DND-41 (cell line): ENCODE data around the gene CPSF4L.

ENCODE experiments used
- ATAC-seq: fragments of 200-7000 bp; cut with Tn5 transposase; 3 replicates; pipeline ENCODE4 v1.9.1; 2021; ENCODE audit warnings: low read depth; ENCODE audit not compliant: insufficient read depth
- DNase-seq: peaks from one replicate; pipeline ENCODE4 v3.0.0-alpha.2; 2020
- H2AFZ ChIP-seq: 2 replicates; pipeline ENCODE4 v1.6.0; 2012; ENCODE audit warnings: low read depth, low read length
- H3K27ac ChIP-seq: 2 replicates; pipeline ENCODE4 v1.5.1; 2012; ENCODE audit warnings: low read length, inconsistent platforms
- H3K27me3 ChIP-seq: fragments of 200-600 bp; sonication (generic); 2 replicates; pipeline ENCODE4 v1.6.0; 2012; ENCODE audit warnings: low read length, mild to moderate bottlenecking, inconsistent platforms; ENCODE audit not compliant: insufficient read depth, poor library complexity
- H3K36me3 ChIP-seq: 2 replicates; pipeline ENCODE4 v1.5.1; 2012; ENCODE audit warnings: low read length, inconsistent platforms; ENCODE audit not compliant: insufficient read depth
- H3K4me1 ChIP-seq: 2 replicates; pipeline ENCODE4 v1.5.1; 2012; ENCODE audit warnings: mild to moderate bottlenecking, low read length; ENCODE audit not compliant: insufficient read depth
- H3K4me2 ChIP-seq: 2 replicates; pipeline ENCODE4 v1.6.0; 2012; ENCODE audit warnings: mild to moderate bottlenecking, moderate library complexity, low read length, inconsistent platforms; ENCODE audit not compliant: insufficient read depth
- H3K4me3 ChIP-seq, 2 experiments: fragments of 200-600 bp in 1 of 2; shearing (Covaris generic) in 1 of 2; 2 replicates each; pipeline ENCODE4 v1.5.1; 2012 to 2016; ENCODE audit warnings: inconsistent platforms in 2 of 2, low read length in 2 of 2, mild to moderate bottlenecking in 2 of 2, low read depth in 1 of 2, moderate library complexity in 1 of 2
- H3K79me2 ChIP-seq: 2 replicates; pipeline ENCODE4 v1.6.0; 2012; ENCODE audit warnings: low read length, inconsistent platforms; ENCODE audit not compliant: insufficient read depth
- H3K9ac ChIP-seq: 2 replicates; pipeline ENCODE4 v1.6.0; 2012; ENCODE audit warnings: low read depth, mild to moderate bottlenecking, inconsistent platforms, low read length, moderate library complexity
- H3K9me3 ChIP-seq: 2 replicates; pipeline ENCODE4 v1.5.1; 2012; ENCODE audit warnings: low read length, moderate library complexity, mild to moderate bottlenecking, inconsistent platforms; ENCODE audit not compliant: insufficient read depth, severe bottlenecking
- H4K20me1 ChIP-seq: 2 replicates; pipeline ENCODE4 v1.6.0; 2012; ENCODE audit warnings: low read length; ENCODE audit not compliant: insufficient read depth
- EZH2 ChIP-seq: IDR thresholded peaks from 3 replicates; pipeline ENCODE4 v1.6.1; 2012; ENCODE audit warnings: borderline replicate concordance, low read depth, mild to moderate bottlenecking, moderate library complexity, low read length, inconsistent platforms; ENCODE audit not compliant: severe bottlenecking
- TF ChIP-seq, protein P1 (sequence below): IDR thresholded peaks from 2 replicates; pipeline ENCODE4 v1.5.1; 2012; ENCODE audit warnings: borderline replicate concordance, low read length, moderate library complexity, mild to moderate bottlenecking; ENCODE audit not compliant: poor library complexity, severe bottlenecking; ENCODE audit errors: extremely low read depth

The CPSF4L gene

DNA sequence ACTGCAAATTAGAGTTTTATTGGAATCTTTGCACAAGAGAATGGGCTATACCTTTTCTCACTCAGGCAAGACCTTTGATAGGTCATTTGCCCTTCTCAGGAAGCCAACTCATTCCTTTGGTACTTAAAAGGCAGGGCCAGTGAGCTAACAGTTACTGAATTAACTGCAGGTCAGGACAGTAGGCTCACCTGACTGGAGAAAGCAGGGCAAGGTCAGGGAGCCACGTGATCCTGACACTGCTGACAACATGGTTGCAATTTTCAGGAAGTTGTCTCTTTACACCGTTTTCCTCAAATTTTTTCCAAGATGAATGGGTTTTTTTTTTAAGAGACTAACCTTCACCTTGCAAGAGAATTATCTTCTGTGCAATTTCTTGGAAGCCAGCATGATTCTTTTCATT lies 21.1 kb downstream of the CPSF4L start:
- Histone ChIP-seq H3K27ac (no peak overlapping the region), H3K4me3 (no peak overlapping the region), H3K27me3 (no peaks in the 10 kb centered on the region), H3K4me2 (no peak overlapping the region), H4K20me1 (no peaks in the 10 kb centered on the region; the same call in 1 of the 2 replicates), H3K4me1 (peaks cover 25% of the 10 kb centered on the region; the same call in 1 of the 2 replicates), H3K79me2 (peaks cover 26% of the 10 kb centered on the region), H3K9me3 (no peaks in the 10 kb centered on the region), H2AFZ (no peak overlapping the region), H3K9ac (no peak overlapping the region), H3K36me3 (peaks cover 71% of the 10 kb centered on the region)
- DNase-seq (no peak), ATAC-seq (no peak)
- TF ChIP-seq, protein P1, sequence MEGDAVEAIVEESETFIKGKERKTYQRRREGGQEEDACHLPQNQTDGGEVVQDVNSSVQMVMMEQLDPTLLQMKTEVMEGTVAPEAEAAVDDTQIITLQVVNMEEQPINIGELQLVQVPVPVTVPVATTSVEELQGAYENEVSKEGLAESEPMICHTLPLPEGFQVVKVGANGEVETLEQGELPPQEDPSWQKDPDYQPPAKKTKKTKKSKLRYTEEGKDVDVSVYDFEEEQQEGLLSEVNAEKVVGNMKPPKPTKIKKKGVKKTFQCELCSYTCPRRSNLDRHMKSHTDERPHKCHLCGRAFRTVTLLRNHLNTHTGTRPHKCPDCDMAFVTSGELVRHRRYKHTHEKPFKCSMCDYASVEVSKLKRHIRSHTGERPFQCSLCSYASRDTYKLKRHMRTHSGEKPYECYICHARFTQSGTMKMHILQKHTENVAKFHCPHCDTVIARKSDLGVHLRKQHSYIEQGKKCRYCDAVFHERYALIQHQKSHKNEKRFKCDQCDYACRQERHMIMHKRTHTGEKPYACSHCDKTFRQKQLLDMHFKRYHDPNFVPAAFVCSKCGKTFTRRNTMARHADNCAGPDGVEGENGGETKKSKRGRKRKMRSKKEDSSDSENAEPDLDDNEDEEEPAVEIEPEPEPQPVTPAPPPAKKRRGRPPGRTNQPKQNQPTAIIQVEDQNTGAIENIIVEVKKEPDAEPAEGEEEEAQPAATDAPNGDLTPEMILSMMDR, result no peak
- no peak for TF ChIP-seq EZH2

DNA sequence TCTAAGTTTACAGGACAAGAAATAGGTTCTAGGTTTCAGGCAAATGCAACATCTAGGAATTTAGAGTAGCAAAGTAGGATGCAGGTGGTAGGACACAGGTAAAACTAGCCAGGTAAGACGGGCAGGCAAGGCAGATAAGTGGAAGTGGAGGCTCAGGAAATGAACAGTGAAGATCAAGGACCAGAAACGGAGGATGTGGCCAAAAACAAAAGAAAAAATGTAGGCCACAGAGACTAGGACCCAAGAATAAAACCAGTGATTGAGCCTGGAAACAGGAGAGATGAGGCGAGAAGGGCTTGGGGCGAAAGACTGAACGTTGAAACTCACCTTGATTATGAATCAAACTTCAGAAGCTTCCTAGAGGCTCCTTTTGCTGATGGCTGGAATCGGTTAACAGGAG lies 24.0 kb downstream of the CPSF4L start:
- no peak overlapping the region for H3K9ac ChIP-seq
- DNase-seq, result no peak
- H3K79me2 ChIP-seq, result peaks cover 51% of the 10 kb centered on the region
- H4K20me1 ChIP-seq, result peaks cover 8% of the 10 kb centered on the region; the same call in 1 of the 2 replicates
- H3K9me3 ChIP-seq, result no peaks in the 10 kb centered on the region
- TF ChIP-seq EZH2, result no peak
- TF ChIP-seq, protein P1, result no peak
- peaks cover 72% of the 10 kb centered on the region for H3K36me3 ChIP-seq
- peak overlapping the region; percentile 39 for H3K4me2 ChIP-seq
- H3K4me1 ChIP-seq, result peaks cover 43% of the 10 kb centered on the region
- no peaks in the 10 kb centered on the region for H3K27me3 ChIP-seq
- ATAC-seq, result no peak
- H2AFZ ChIP-seq, result no peak overlapping the region
- no peak overlapping the region for H3K27ac ChIP-seq
- H3K4me3 ChIP-seq, result no peak overlapping the region

DNA sequence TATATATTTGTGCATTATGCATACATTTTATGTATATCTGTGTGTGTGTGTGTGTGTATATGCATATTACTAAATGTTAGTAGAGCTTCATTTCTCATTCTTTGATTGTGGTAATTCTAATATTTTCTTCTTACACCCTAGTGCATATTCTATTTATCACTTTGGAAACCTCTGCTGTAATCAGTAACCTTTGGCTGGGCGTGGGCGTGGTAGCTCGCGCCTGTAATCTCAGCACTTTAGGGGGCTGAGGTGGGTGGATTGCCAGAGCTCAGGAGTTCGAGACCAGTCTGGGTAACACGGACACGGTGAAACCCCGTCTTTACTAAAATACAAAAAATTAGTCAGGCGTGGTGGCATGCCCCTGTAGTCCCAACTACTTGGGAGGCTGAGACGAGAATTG lies 26.9 kb downstream of the CPSF4L start:
- no peak for ATAC-seq
- peaks cover 60% of the 10 kb centered on the region for H3K4me1 ChIP-seq
- H3K4me3 ChIP-seq, result no peak overlapping the region
- H3K36me3 ChIP-seq, result peaks cover 50% of the 10 kb centered on the region
- H3K9ac ChIP-seq, result no peak overlapping the region
- peaks cover 71% of the 10 kb centered on the region for H3K79me2 ChIP-seq
- TF ChIP-seq, protein P1, result no peak
- TF ChIP-seq EZH2, result no peak
- no peaks in the 10 kb centered on the region for H3K9me3 ChIP-seq
- no peaks in the 10 kb centered on the region for H3K27me3 ChIP-seq
- H4K20me1 ChIP-seq, result peaks cover 21% of the 10 kb centered on the region
- H3K27ac ChIP-seq, result no peak overlapping the region
- DNase-seq, result no peak
- H2AFZ ChIP-seq, result no peak overlapping the region
- no peak overlapping the region for H3K4me2 ChIP-seq

DNA sequence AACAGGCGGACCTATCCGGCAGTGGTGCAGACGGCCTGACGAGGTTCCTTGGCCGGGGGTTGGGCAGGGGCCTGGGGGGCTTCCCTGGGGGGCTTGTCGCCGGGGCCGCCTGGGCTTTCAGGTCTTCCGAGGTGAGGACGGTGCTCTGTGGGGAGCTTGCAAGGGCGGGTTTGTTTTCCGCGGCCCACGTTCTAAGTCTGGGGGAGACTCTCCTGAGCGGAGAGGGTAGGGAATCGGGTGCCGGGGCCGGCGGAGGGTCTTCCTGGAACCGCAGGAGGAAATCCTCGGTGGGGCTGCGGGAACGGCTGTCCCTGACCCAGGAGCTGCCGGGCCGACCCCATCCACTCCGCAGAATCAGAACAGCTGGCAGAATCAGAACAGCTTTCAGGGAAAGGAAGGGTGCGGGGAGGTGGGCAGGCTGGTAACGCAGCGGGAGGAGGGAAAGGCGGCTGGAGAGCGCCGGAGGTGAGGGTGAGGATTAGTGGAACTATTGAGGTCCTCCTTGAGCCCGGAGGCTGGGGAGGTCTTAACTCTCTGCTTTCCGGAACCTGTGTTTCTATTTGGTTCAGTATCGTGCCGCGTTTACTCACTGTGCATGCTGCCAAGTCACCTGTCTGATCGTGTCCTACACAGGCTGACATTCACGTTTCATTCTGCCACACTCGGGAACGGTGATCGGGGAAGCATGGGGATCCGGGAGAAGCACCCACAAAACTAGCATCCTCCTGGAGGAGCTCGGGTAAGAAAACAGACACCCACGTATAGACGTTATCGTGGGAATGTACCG lies 28.9 kb downstream of the CPSF4L start:
- peak overlapping the region; percentile 95 for H3K4me2 ChIP-seq
- H3K79me2 ChIP-seq, result peaks cover 77% of the 10 kb centered on the region
- peak overlapping the region; percentile 83 for H2AFZ ChIP-seq
- ATAC-seq, result peak; percentile 73
- TF ChIP-seq, protein P1, result no peak
- TF ChIP-seq EZH2, result no peak
- peak overlapping the region; percentile 86 for H3K9ac ChIP-seq
- peak overlapping the region; percentile 73 to 95 for H3K4me3 ChIP-seq
- peaks cover 66% of the 10 kb centered on the region for H3K4me1 ChIP-seq
- DNase-seq, result no peak
- peaks cover 35% of the 10 kb centered on the region for H4K20me1 ChIP-seq
- peaks cover 36% of the 10 kb centered on the region for H3K36me3 ChIP-seq
- no peaks in the 10 kb centered on the region for H3K9me3 ChIP-seq
- no peaks in the 10 kb centered on the region for H3K27me3 ChIP-seq
- peak overlapping the region; percentile 80 for H3K27ac ChIP-seq
